K562 (cell line): ENCODE results near the gene PRRC2A. TPM values are rescaled to one million over a fixed set of nuclear protein-coding genes. Genes with fewer than 3 reads are reported as not detected.

ENCODE experiments used
- BCOR ChIP-seq: fragments of 450-650 bp; IDR thresholded peaks from 2 replicates; pipeline ENCODE4 v1.6.1; 2016
- CREBBP ChIP-seq: IDR thresholded peaks from one replicate; pipeline ENCODE4 v1.6.1; 2012; ENCODE audit warnings: low read depth, mild to moderate bottlenecking, control low read depth, inconsistent platforms, low read length
- ELF4 ChIP-seq: fragments of 450-650 bp; formaldehyde crosslinking; IDR thresholded peaks from 2 replicates; pipeline ENCODE4 v1.4.0; 2022; ENCODE audit warnings: missing genetic modification characterization
- FOS ChIP-seq: IDR thresholded peaks from 3 replicates; pipeline ENCODE4 v1.6.1; 2011; ENCODE audit not compliant: insufficient read length; ENCODE audit errors: extremely low read depth
- GATAD2A ChIP-seq: fragments of 450-650 bp; IDR thresholded peaks from 2 replicates; pipeline ENCODE4 v1.6.1; 2017
- KDM1A ChIP-seq, 2 experiments: fragments of 450-650 bp; IDR thresholded peaks; 2 replicates each; pipeline ENCODE4 v1.6.1; 2016; ENCODE audit warnings: mild to moderate bottlenecking in 2 of 2
- PHB2 ChIP-seq: fragments of 450-650 bp; IDR thresholded peaks from 2 replicates; pipeline ENCODE4 v1.6.1; 2017; ENCODE audit warnings: low read depth
- POLR3A ChIP-seq: IDR thresholded peaks from 2 replicates; pipeline ENCODE4 v1.6.1; 2011; ENCODE audit warnings: borderline replicate concordance, mild to moderate bottlenecking, moderate library complexity; ENCODE audit not compliant: insufficient read length, insufficient read depth; ENCODE audit errors: extremely low read depth
- PTBP1 ChIP-seq: fragments of 200-400 bp; formaldehyde crosslinking; IDR thresholded peaks from 2 replicates; pipeline ENCODE4 v1.6.1; 2017; ENCODE audit warnings: low read depth, low read length
- SMARCC2 ChIP-seq: fragments of 450-650 bp; IDR thresholded peaks from 2 replicates; pipeline ENCODE4 v1.6.1; 2017; ENCODE audit warnings: antibody characterized with exemption, moderate library complexity, mild to moderate bottlenecking, low read depth
- SMC3 ChIP-seq: conservative IDR thresholded peaks from 2 replicates; pipeline ENCODE4 v1.6.1; 2011; ENCODE audit warnings: low read depth, low read length, improper control_type of control experiment; ENCODE audit not compliant: insufficient read depth
- TAF7 ChIP-seq: fragments of 450-650 bp; IDR thresholded peaks from 2 replicates; pipeline ENCODE4 v1.6.1; 2016; ENCODE audit warnings: missing genetic modification characterization, missing compliant biosample characterization
- polyA plus RNA-seq, 8 experiments: library from polyadenylated mRNA; depleted of rRNA in 4 of 8; stranded (reverse) in 5 of 8; unstranded in 3 of 8; fragments of >200 nt; fragmentation: Nextera tagmentation in 2 of 8; fragmentation: Illumina TruSeq in 1 of 8; extraction: Ambion mirVana in 2 of 8; extraction: Trizol in 1 of 8; gene quantifications; 2 replicates each; pipeline versions ENCODE4 v1.2.1 to v1.2.3, GENCODE V29; 2011 to 2014; ENCODE audit warnings: inconsistent platforms in 1 of 8, missing spikeins in 1 of 8
- total RNA-seq, 7 experiments: library from RNA; depleted of rRNA in 6 of 7; stranded (reverse); fragments of >200 nt in 6 of 7; fragmentation: Illumina TruSeq in 2 of 7; extraction: Trizol in 2 of 7; gene quantifications; 2 replicates each; pipeline versions ENCODE4 v1.2.1 to v1.2.3, GENCODE V29; 2011 to 2021; ENCODE audit warnings: low replicate concordance in 1 of 7
- TF ChIP-seq, protein P1 (sequence below): sonication (generic); formaldehyde crosslinking; IDR thresholded peaks from 2 replicates; pipeline ENCODE4 v1.9.0; 2022; ENCODE audit warnings: mild to moderate bottlenecking, missing genetic modification reagents
- TF ChIP-seq, protein P2 (sequence below): fragments of 450-650 bp; IDR thresholded peaks from 2 replicates; pipeline ENCODE4 v1.6.1; 2017; ENCODE audit warnings: antibody characterized with exemption, mild to moderate bottlenecking
- TF ChIP-seq, protein P3 (sequence below), 2 experiments: fragments of 150-350 bp in 1 of 2; IDR thresholded peaks; 2 replicates each; pipeline ENCODE4 v1.6.1; 2012 to 2016; ENCODE audit warnings: low read depth in 2 of 2, low read length in 2 of 2, mild to moderate bottlenecking in 1 of 2, moderate library complexity in 1 of 2
- TF ChIP-seq, protein P4 (sequence below): sonication (generic); formaldehyde crosslinking; IDR thresholded peaks from 2 replicates; pipeline ENCODE4 v1.4.0; 2020; ENCODE audit warnings: mild to moderate bottlenecking, missing genetic modification reagents
- TF ChIP-seq, protein P5 (sequence below): sonication (generic); formaldehyde crosslinking; IDR thresholded peaks from 2 replicates; pipeline ENCODE4 v1.8.0; 2023; ENCODE audit warnings: mild to moderate bottlenecking, missing genetic modification reagents

The PRRC2A gene
- total and polyA plus RNA-seq, 9 of the 15 experiments (the other 6 are each of a cell fraction or from before 2014, with no cell fraction given) = 1.0 to 332 (median 63.0) TPM

GRCh38 chr6:31686483-31686882, 66.0 kb downstream of the PRRC2A start (continued):
- TF ChIP-seq, protein P1, sequence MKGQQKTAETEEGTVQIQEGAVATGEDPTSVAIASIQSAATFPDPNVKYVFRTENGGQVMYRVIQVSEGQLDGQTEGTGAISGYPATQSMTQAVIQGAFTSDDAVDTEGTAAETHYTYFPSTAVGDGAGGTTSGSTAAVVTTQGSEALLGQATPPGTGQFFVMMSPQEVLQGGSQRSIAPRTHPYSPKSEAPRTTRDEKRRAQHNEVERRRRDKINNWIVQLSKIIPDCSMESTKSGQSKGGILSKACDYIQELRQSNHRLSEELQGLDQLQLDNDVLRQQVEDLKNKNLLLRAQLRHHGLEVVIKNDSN (CRISPR knock-in tag) = 0 out of 2 replicates have a peak, but pooled peaks have one; percentile 29
- TF ChIP-seq GATAD2A = no peak; the same call in 1 of the 2 replicates
- no peak for TF ChIP-seq CREBBP
- TF ChIP-seq, protein P2, sequence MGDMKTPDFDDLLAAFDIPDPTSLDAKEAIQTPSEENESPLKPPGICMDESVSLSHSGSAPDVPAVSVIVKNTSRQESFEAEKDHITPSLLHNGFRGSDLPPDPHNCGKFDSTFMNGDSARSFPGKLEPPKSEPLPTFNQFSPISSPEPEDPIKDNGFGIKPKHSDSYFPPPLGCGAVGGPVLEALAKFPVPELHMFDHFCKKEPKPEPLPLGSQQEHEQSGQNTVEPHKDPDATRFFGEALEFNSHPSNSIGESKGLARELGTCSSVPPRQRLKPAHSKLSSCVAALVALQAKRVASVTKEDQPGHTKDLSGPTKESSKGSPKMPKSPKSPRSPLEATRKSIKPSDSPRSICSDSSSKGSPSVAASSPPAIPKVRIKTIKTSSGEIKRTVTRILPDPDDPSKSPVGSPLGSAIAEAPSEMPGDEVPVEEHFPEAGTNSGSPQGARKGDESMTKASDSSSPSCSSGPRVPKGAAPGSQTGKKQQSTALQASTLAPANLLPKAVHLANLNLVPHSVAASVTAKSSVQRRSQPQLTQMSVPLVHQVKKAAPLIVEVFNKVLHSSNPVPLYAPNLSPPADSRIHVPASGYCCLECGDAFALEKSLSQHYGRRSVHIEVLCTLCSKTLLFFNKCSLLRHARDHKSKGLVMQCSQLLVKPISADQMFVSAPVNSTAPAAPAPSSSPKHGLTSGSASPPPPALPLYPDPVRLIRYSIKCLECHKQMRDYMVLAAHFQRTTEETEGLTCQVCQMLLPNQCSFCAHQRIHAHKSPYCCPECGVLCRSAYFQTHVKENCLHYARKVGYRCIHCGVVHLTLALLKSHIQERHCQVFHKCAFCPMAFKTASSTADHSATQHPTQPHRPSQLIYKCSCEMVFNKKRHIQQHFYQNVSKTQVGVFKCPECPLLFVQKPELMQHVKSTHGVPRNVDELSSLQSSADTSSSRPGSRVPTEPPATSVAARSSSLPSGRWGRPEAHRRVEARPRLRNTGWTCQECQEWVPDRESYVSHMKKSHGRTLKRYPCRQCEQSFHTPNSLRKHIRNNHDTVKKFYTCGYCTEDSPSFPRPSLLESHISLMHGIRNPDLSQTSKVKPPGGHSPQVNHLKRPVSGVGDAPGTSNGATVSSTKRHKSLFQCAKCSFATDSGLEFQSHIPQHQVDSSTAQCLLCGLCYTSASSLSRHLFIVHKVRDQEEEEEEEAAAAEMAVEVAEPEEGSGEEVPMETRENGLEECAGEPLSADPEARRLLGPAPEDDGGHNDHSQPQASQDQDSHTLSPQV = peak; percentile 74; the same call in 1 of the 2 replicates
- peak; percentile 81; the same call in 1 of the 2 replicates for TF ChIP-seq ELF4 (CRISPR knock-in tag)
- no peak for TF ChIP-seq PHB2
- no peak for TF ChIP-seq FOS
- no peak; the same call in 1 of the 2 replicates for TF ChIP-seq SMARCC2
- no peak for TF ChIP-seq BCOR
- TF ChIP-seq, protein P3, sequence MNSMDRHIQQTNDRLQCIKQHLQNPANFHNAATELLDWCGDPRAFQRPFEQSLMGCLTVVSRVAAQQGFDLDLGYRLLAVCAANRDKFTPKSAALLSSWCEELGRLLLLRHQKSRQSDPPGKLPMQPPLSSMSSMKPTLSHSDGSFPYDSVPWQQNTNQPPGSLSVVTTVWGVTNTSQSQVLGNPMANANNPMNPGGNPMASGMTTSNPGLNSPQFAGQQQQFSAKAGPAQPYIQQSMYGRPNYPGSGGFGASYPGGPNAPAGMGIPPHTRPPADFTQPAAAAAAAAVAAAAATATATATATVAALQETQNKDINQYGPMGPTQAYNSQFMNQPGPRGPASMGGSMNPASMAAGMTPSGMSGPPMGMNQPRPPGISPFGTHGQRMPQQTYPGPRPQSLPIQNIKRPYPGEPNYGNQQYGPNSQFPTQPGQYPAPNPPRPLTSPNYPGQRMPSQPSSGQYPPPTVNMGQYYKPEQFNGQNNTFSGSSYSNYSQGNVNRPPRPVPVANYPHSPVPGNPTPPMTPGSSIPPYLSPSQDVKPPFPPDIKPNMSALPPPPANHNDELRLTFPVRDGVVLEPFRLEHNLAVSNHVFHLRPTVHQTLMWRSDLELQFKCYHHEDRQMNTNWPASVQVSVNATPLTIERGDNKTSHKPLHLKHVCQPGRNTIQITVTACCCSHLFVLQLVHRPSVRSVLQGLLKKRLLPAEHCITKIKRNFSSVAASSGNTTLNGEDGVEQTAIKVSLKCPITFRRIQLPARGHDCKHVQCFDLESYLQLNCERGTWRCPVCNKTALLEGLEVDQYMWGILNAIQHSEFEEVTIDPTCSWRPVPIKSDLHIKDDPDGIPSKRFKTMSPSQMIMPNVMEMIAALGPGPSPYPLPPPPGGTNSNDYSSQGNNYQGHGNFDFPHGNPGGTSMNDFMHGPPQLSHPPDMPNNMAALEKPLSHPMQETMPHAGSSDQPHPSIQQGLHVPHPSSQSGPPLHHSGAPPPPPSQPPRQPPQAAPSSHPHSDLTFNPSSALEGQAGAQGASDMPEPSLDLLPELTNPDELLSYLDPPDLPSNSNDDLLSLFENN (IDR thresholded peaks at IDR 0.05; ENCODE audit: low read depth in 2 of 2, low read length in 2 of 2) = no peak
- TF ChIP-seq, protein P4, sequence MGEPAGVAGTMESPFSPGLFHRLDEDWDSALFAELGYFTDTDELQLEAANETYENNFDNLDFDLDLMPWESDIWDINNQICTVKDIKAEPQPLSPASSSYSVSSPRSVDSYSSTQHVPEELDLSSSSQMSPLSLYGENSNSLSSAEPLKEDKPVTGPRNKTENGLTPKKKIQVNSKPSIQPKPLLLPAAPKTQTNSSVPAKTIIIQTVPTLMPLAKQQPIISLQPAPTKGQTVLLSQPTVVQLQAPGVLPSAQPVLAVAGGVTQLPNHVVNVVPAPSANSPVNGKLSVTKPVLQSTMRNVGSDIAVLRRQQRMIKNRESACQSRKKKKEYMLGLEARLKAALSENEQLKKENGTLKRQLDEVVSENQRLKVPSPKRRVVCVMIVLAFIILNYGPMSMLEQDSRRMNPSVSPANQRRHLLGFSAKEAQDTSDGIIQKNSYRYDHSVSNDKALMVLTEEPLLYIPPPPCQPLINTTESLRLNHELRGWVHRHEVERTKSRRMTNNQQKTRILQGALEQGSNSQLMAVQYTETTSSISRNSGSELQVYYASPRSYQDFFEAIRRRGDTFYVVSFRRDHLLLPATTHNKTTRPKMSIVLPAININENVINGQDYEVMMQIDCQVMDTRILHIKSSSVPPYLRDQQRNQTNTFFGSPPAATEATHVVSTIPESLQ (CRISPR knock-in tag) = no peak
- TF ChIP-seq PTBP1 = no peak
- no peak for TF ChIP-seq POLR3A
- TF ChIP-seq, protein P5, sequence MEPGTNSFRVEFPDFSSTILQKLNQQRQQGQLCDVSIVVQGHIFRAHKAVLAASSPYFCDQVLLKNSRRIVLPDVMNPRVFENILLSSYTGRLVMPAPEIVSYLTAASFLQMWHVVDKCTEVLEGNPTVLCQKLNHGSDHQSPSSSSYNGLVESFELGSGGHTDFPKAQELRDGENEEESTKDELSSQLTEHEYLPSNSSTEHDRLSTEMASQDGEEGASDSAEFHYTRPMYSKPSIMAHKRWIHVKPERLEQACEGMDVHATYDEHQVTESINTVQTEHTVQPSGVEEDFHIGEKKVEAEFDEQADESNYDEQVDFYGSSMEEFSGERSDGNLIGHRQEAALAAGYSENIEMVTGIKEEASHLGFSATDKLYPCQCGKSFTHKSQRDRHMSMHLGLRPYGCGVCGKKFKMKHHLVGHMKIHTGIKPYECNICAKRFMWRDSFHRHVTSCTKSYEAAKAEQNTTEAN = no peak
- no peak for TF ChIP-seq SMC3
- TF ChIP-seq TAF7 (tag) = no peak
- peak in 1 of 2 experiments; percentile 35; a peak in 1 of 4 replicates for TF ChIP-seq KDM1A (IDR thresholded peaks at IDR 0.05)
